Fibroblast of lung (primary cell): Measurements from ENCODE around the gene KRT6B. TPM values are rescaled to one million over a fixed set of nuclear protein-coding genes. Genes with fewer than 3 reads are reported as not detected.

ENCODE experiments used
- DNase-seq, 2 donors: peaks; one replicate each; pipeline versions ENCODE4 v3.0.0 to v3.0.0-alpha.2; 2010; ENCODE audit warnings: low read depth in 2 of 2
- H2AFZ ChIP-seq: 2 replicates; pipeline ENCODE4 v1.5.1; 2012; ENCODE audit warnings: low read length, control low read depth, inconsistent platforms
- H3K27ac ChIP-seq: 2 replicates; pipeline ENCODE4 v1.5.1; 2011; ENCODE audit warnings: low read length, control low read depth; ENCODE audit not compliant: insufficient read depth
- H3K27me3 ChIP-seq: 2 replicates; pipeline ENCODE4 v1.5.1; 2011; ENCODE audit warnings: mild to moderate bottlenecking, low read length; ENCODE audit not compliant: control insufficient read depth, insufficient read depth
- H3K36me3 ChIP-seq: 2 replicates; pipeline ENCODE4 v1.5.1; 2011; ENCODE audit warnings: low read length; ENCODE audit not compliant: control insufficient read depth, insufficient read depth
- H3K4me1 ChIP-seq: 2 replicates; pipeline ENCODE4 v1.5.1; 2011; ENCODE audit warnings: low read length; ENCODE audit not compliant: control insufficient read depth, insufficient read depth; ENCODE audit errors: extremely low read depth
- H3K4me2 ChIP-seq: 2 replicates; pipeline ENCODE4 v1.5.1; 2011; ENCODE audit warnings: low read length, control low read depth; ENCODE audit not compliant: insufficient read depth; ENCODE audit errors: extremely low read depth
- H3K4me3 ChIP-seq, 4 experiments: fragments of 200-600 bp in 1 of 4; sonication (generic) in 1 of 4; replicated peaks in 1 of 4; 2 replicates each; pipeline ENCODE4 v1.5.1; 2011 to 2016; ENCODE audit warnings: low read length in 4 of 4, low read depth in 3 of 4, mild to moderate bottlenecking in 3 of 4, control low read depth in 2 of 4, inconsistent platforms in 1 of 4, mixed read lengths in 1 of 4; ENCODE audit not compliant: insufficient read depth in 1 of 4; ENCODE audit errors: control extremely low read depth in 1 of 4
- H3K79me2 ChIP-seq: 2 replicates; pipeline ENCODE4 v1.5.1; 2012; ENCODE audit warnings: mild to moderate bottlenecking, low read length, inconsistent platforms; ENCODE audit not compliant: control insufficient read depth, insufficient read depth
- H3K9ac ChIP-seq: 2 replicates; pipeline ENCODE4 v1.5.1; 2011; ENCODE audit warnings: mild to moderate bottlenecking, low read length, control low read depth; ENCODE audit not compliant: insufficient read depth
- H3K9me3 ChIP-seq: 2 replicates; pipeline ENCODE4 v1.5.1; 2012; ENCODE audit warnings: low read depth, low read length; ENCODE audit not compliant: control insufficient read depth, insufficient read depth
- H4K20me1 ChIP-seq: 2 replicates; pipeline ENCODE4 v1.5.1; 2011; ENCODE audit warnings: low read length; ENCODE audit not compliant: control insufficient read depth, insufficient read depth; ENCODE audit errors: extremely low read depth
- CTCF ChIP-seq, 2 donors: IDR thresholded peaks in 1 of 2; conservative IDR thresholded peaks in 1 of 2; 1 replicate in 1 of 2; 2 replicates in 1 of 2; pipeline ENCODE4 v1.5.1; 2011 to 2012; ENCODE audit warnings: low read length in 2 of 2, control low read depth in 1 of 2, inconsistent platforms in 1 of 2, low read depth in 1 of 2, mild to moderate bottlenecking in 1 of 2
- EZH2 ChIP-seq: IDR thresholded peaks from 2 replicates; pipeline ENCODE4 v1.5.1; 2012; ENCODE audit warnings: low read length, control low read depth, mild to moderate bottlenecking; ENCODE audit errors: missing control alignments
- polyA plus RNA-seq, 2 donors: library from polyadenylated mRNA; depleted of rRNA in 1 of 2; stranded (reverse) in 1 of 2; unstranded in 1 of 2; fragments of >200 nt; gene quantifications; 2 replicates each; pipeline ENCODE4 v1.2.1, GENCODE V29; 2011 to 2012; ENCODE audit warnings: missing spikeins in 1 of 2
- total RNA-seq: library from RNA; depleted of rRNA; stranded (reverse); fragments of >200 nt; gene quantifications from 2 replicates; pipeline ENCODE4 v1.2.1, GENCODE V29; 2014

KRT6B gene
- total and polyA plus RNA-seq, 2 donors (not counting 1 experiment from before 2014, with no cell fraction given) = 0.07 TPM; not detected in 1

GRCh38 chr12:52428121-52428520 is 23.8 kb downstream of the KRT6B start:
- peaks cover 4% of the 10 kb centered on the region for H3K27me3 ChIP-seq
- H4K20me1 ChIP-seq = no peaks in the 10 kb centered on the region
- TF ChIP-seq EZH2 = no peak
- H3K9me3 ChIP-seq = no peaks in the 10 kb centered on the region
- H2AFZ ChIP-seq = no peak overlapping the region
- no peak overlapping the region for H3K4me2 ChIP-seq
- no peaks in the 10 kb centered on the region for H3K36me3 ChIP-seq
- no peak for DNase-seq
- no peak overlapping the region for H3K9ac ChIP-seq
- no peak overlapping the region for H3K27ac ChIP-seq
- no peaks in the 10 kb centered on the region for H3K4me1 ChIP-seq
- no peaks in the 10 kb centered on the region for H3K79me2 ChIP-seq
- no peak overlapping the region for H3K4me3 ChIP-seq

- Histone ChIP-seq H2AFZ (no peak overlapping the region), H3K4me1 (no peaks in the 10 kb centered on the region), H3K9ac (no peak overlapping the region), H3K9me3 (no peaks in the 10 kb centered on the region), H3K4me3 (no peak overlapping the region), H3K36me3 (no peaks in the 10 kb centered on the region), H3K4me2 (no peak overlapping the region), H3K27me3 (peaks cover 4% of the 10 kb centered on the region), H4K20me1 (no peaks in the 10 kb centered on the region), H3K27ac (no peak overlapping the region), H3K79me2 (no peaks in the 10 kb centered on the region)
- no peak for DNase-seq
- TF ChIP-seq CTCF (conservative IDR thresholded peaks at IDR 0.05 in 1 of 2, IDR thresholded peaks at IDR 0.05 in 1 of 2; ENCODE audit: low read depth in 1 of 2, low read length in 2 of 2) (no peak), EZH2 (no peak)
Measured at GRCh38 chr12:52427083-52427482, 24.9 kb downstream of the KRT6B start.

GRCh38 chr12:52426034-52426433 is 25.9 kb downstream of the KRT6B start:
- H4K20me1 ChIP-seq = no peaks in the 10 kb centered on the region
- H3K4me1 ChIP-seq = no peaks in the 10 kb centered on the region
- no peak overlapping the region for H2AFZ ChIP-seq
- no peak overlapping the region for H3K9ac ChIP-seq
- no peaks in the 10 kb centered on the region for H3K9me3 ChIP-seq
- H3K4me3 ChIP-seq = no peak overlapping the region
- peaks cover 5% of the 10 kb centered on the region for H3K27me3 ChIP-seq
- no peaks in the 10 kb centered on the region for H3K36me3 ChIP-seq
- no peak overlapping the region for H3K27ac ChIP-seq
- no peaks in the 10 kb centered on the region for H3K79me2 ChIP-seq
- DNase-seq = no peak
- no peak for TF ChIP-seq CTCF (conservative IDR thresholded peaks at IDR 0.05 in 1 of 2, IDR thresholded peaks at IDR 0.05 in 1 of 2; ENCODE audit: low read depth in 1 of 2, low read length in 2 of 2)
- TF ChIP-seq EZH2 = no peak
- no peak overlapping the region for H3K4me2 ChIP-seq
